Prostate gland (tissue), 2 donors: ENCODE data around the gene MRPS15.

Source experiments
- POLR2AphosphoS5 ChIP-seq: sonication (generic); formaldehyde crosslinking; IDR thresholded peaks from one replicate; pipeline ENCODE4 v1.6.1; 2017; ENCODE audit warnings: antibody characterized with exemption
- TF ChIP-seq, protein P1 (sequence below), 4 experiments: fragments of 200-600 bp in 2 of 4; fragments of 450-650 bp in 2 of 4; sonication (generic) in 2 of 4; IDR thresholded peaks; 1 replicate in 3 of 4; 2 replicates in 1 of 4; pipeline ENCODE4 v1.5.1; 2016 to 2019; ENCODE audit warnings: antibody characterized with exemption in 4 of 4, mild to moderate bottlenecking in 2 of 4, moderate library complexity in 2 of 4

DNA sequence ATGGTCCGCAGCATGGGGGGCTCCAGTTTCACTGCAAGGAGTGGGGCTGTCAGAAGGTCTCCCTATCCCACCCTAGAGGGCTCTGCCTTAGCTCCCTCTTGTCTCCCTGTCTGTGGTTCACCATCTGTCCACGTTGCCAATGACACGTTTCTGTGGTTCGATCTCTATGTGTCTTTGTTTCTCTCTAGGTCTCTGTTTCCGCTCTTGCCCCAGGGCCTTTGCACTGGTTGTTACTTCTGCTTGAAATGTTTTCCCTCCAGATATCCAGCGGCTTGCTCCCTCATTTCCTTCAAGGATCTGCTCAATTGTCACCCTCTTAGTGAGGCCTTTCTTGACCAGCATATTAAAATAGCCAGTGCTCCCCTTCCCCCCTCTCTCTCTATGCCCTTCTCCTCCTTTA lies 8.5 kb upstream of the MRPS15 start:
- TF ChIP-seq, protein P1, sequence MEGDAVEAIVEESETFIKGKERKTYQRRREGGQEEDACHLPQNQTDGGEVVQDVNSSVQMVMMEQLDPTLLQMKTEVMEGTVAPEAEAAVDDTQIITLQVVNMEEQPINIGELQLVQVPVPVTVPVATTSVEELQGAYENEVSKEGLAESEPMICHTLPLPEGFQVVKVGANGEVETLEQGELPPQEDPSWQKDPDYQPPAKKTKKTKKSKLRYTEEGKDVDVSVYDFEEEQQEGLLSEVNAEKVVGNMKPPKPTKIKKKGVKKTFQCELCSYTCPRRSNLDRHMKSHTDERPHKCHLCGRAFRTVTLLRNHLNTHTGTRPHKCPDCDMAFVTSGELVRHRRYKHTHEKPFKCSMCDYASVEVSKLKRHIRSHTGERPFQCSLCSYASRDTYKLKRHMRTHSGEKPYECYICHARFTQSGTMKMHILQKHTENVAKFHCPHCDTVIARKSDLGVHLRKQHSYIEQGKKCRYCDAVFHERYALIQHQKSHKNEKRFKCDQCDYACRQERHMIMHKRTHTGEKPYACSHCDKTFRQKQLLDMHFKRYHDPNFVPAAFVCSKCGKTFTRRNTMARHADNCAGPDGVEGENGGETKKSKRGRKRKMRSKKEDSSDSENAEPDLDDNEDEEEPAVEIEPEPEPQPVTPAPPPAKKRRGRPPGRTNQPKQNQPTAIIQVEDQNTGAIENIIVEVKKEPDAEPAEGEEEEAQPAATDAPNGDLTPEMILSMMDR (IDR thresholded peaks at IDR 0.05) = no peak
- TF ChIP-seq POLR2AphosphoS5 = no peak
